RWPE1 (cell line): ENCODE results near the gene MAGI1.
A peak's percentile ranks its signal among the peaks of the same experiment; 100 is the strongest.

Experiments used
- CTCF ChIA-PET: fragments of 350-600 bp; sonication (Branson Sonifier 250); formaldehyde crosslinking; extraction: SDS; loops from one replicate; lab custom pipeline; 2021; lab: Yijun Ruan, JAX
- POLR2A ChIA-PET: fragments of 400-600 bp; formaldehyde crosslinking; extraction: SDS; loops from one replicate; lab custom pipeline; 2020; ENCODE audit warnings: antibody characterized with exemption; ENCODE audit not compliant: low non-redundant PET; lab: Yijun Ruan, JAX
- DNase-seq: peaks from one replicate; pipeline ENCODE4 v3.0.0; 2012; ENCODE audit warnings: low spot score
- H3K27ac ChIP-seq: fragments of 450-650 bp; 2 replicates; pipeline ENCODE4 v1.5.1; 2017
- CTCF ChIP-seq: fragments of 450-650 bp; conservative IDR thresholded peaks from 2 replicates; pipeline ENCODE4 v1.5.1; 2017; ENCODE audit warnings: low read depth, mild to moderate bottlenecking

Gene MAGI1

GRCh38 chr3:65508750-65509422 lies 529.8 kb downstream of the MAGI1 start:
- ChIA-PET POLR2A (no interaction called here), CTCF (no interaction called here)
- H3K27ac ChIP-seq = peak overlapping the region; percentile 78
- no peak for TF ChIP-seq CTCF
- DNase-seq = no peak

GRCh38 chr3:65507437-65507836 lies 531.3 kb downstream of the MAGI1 start:
- no peak for TF ChIP-seq CTCF
- DNase-seq = no peak
- H3K27ac ChIP-seq = no peak overlapping the region
- ChIA-PET CTCF (no interaction called here), POLR2A (interaction anchor here (0.6 kb wide), 1 partner anchor 654 kb away, joined by 3 read pairs; no protein-coding TSS in a partner anchor)

- ChIA-PET POLR2A (no interaction called here), CTCF (no interaction called here)
- no peak for TF ChIP-seq CTCF
- no peak overlapping the region for H3K27ac ChIP-seq
- no peak for DNase-seq
These were observed 534.9 kb downstream of the MAGI1 start for GRCh38 chr3:65503776-65504175.

GRCh38 chr3:65502526-65502925 lies 536.2 kb downstream of the MAGI1 start:
- H3K27ac ChIP-seq = no peak overlapping the region
- no peak for TF ChIP-seq CTCF
- CTCF ChIA-PET = no interaction called here
- POLR2A ChIA-PET = no interaction called here
- DNase-seq = no peak

- ChIA-PET POLR2A (no interaction called here), CTCF (no interaction called here)
- H3K27ac ChIP-seq = no peak overlapping the region
- TF ChIP-seq CTCF = no peak
- DNase-seq = no peak
These were observed 538.1 kb downstream of the MAGI1 start for GRCh38 chr3:65500398-65501306.

GRCh38 chr3:65497846-65498245 lies 540.9 kb downstream of the MAGI1 start:
- ChIA-PET POLR2A (no interaction called here), CTCF (no interaction called here)
- DNase-seq = no peak
- no peak for TF ChIP-seq CTCF
- no peak overlapping the region for H3K27ac ChIP-seq
